Jurkat, Clone E6-1 (cell line): ENCODE measurements around the gene PITPNC1.
"Not testable (repeated sequence)": the region's sequence is repeated elsewhere in the genome, so short reads cannot be mapped to it uniquely, and the experiment has no call there.

Experiments
- DNase-seq: peaks from one replicate; pipeline ENCODE4 v3.0.0-alpha.2; 2011; ENCODE audit warnings: low read depth, low spot score
- H3K4me3 ChIP-seq: 2 replicates; pipeline ENCODE4 v1.5.1; 2011; ENCODE audit warnings: mild to moderate bottlenecking, low read length, control low read depth, moderate library complexity

The PITPNC1 gene

GRCh38 chr17:67492824-67493517 lies 115.9 kb downstream of the PITPNC1 start:
- no peak for DNase-seq
- no peak overlapping the region for H3K4me3 ChIP-seq

- DNase-seq = no peak
- no peak overlapping the region for H3K4me3 ChIP-seq
Observed at GRCh38 chr17:67493812-67494211, 116.7 kb downstream of the PITPNC1 start.

- not testable (repeated sequence) for H3K4me3 ChIP-seq, DNase-seq
Observed at GRCh38 chr17:67495534-67495933, 118.5 kb downstream of the PITPNC1 start.

GRCh38 chr17:67496286-67496685 lies 119.2 kb downstream of the PITPNC1 start:
- DNase-seq = no peak

GRCh38 chr17:67499685-67500084 lies 122.6 kb downstream of the PITPNC1 start:
- H3K4me3 ChIP-seq = no peak overlapping the region
- DNase-seq = no peak

More at GRCh38 chr17:67496286-67496685, 119.2 kb downstream of the PITPNC1 start:
- no peak overlapping the region for H3K4me3 ChIP-seq

- no peak for DNase-seq
Observed at GRCh38 chr17:67500261-67500660, 123.2 kb downstream of the PITPNC1 start.

GRCh38 chr17:67500677-67501300 lies 123.7 kb downstream of the PITPNC1 start:
- no peak for DNase-seq
- no peak overlapping the region for H3K4me3 ChIP-seq

More at GRCh38 chr17:67500261-67500660, 123.2 kb downstream of the PITPNC1 start:
- H3K4me3 ChIP-seq = no peak overlapping the region

GRCh38 chr17:67502151-67502550 lies 125.1 kb downstream of the PITPNC1 start:
- H3K4me3 ChIP-seq = no peak overlapping the region
- no peak for DNase-seq

- DNase-seq = no peak
- H3K4me3 ChIP-seq = no peak overlapping the region
Observed at GRCh38 chr17:67503184-67503583, 126.1 kb downstream of the PITPNC1 start.

GRCh38 chr17:67503739-67504138 lies 126.7 kb downstream of the PITPNC1 start:
- no peak overlapping the region for H3K4me3 ChIP-seq
- no peak for DNase-seq

GRCh38 chr17:67504182-67504581 lies 127.1 kb downstream of the PITPNC1 start:
- no peak overlapping the region for H3K4me3 ChIP-seq
- no peak for DNase-seq

GRCh38 chr17:67506966-67507365 lies 129.9 kb downstream of the PITPNC1 start:
- H3K4me3 ChIP-seq = no peak overlapping the region
- no peak for DNase-seq

- H3K4me3 ChIP-seq = no peak overlapping the region
- DNase-seq = no peak
Observed at GRCh38 chr17:67509390-67510287, 132.6 kb downstream of the PITPNC1 start.

- DNase-seq = no peak
Observed at GRCh38 chr17:67511012-67511411, 133.9 kb downstream of the PITPNC1 start.

GRCh38 chr17:67511804-67512203 lies 134.7 kb downstream of the PITPNC1 start:
- DNase-seq = no peak
- H3K4me3 ChIP-seq = no peak overlapping the region

More at GRCh38 chr17:67511012-67511411, 133.9 kb downstream of the PITPNC1 start:
- H3K4me3 ChIP-seq = no peak overlapping the region

- H3K4me3 ChIP-seq = no peak overlapping the region
- DNase-seq = no peak
Observed at GRCh38 chr17:67514998-67515397, 137.9 kb downstream of the PITPNC1 start.

GRCh38 chr17:67515490-67516083 lies 138.5 kb downstream of the PITPNC1 start:
- no peak for DNase-seq
- no peak overlapping the region for H3K4me3 ChIP-seq

- not testable (repeated sequence) for DNase-seq, H3K4me3 ChIP-seq
Observed at GRCh38 chr17:67516571-67516970, 139.5 kb downstream of the PITPNC1 start.

- no peak overlapping the region for H3K4me3 ChIP-seq
- DNase-seq = no peak
Observed at GRCh38 chr17:67517325-67517724, 140.2 kb downstream of the PITPNC1 start.
